ENCODE data around the gene FNDC3B. TPM values are rescaled to one million over a fixed set of nuclear protein-coding genes. Genes with fewer than 3 reads are reported as not detected.
"Not testable (repeated sequence)": the region's sequence is repeated elsewhere in the genome, so short reads cannot be mapped to it uniquely, and the experiment has no call there.

The FNDC3B gene
- total RNA-seq, 2 donors from 2014 or later: 57.6 to 69.3 TPM

- Histone ChIP-seq H3K27me3 (no peaks in the 10 kb centered on the region), H3K27ac (no peak overlapping the region), H3K4me3 (no peak overlapping the region), H3K4me1 (peaks cover 0 to 10% of the 10 kb centered on the region in 2 donors), H3K36me3 (peaks cover 6% of the 10 kb centered on the region), H3K9me3 (peaks cover 0 to 6% of the 10 kb centered on the region in 2 donors)
- TF ChIP-seq, protein P1, sequence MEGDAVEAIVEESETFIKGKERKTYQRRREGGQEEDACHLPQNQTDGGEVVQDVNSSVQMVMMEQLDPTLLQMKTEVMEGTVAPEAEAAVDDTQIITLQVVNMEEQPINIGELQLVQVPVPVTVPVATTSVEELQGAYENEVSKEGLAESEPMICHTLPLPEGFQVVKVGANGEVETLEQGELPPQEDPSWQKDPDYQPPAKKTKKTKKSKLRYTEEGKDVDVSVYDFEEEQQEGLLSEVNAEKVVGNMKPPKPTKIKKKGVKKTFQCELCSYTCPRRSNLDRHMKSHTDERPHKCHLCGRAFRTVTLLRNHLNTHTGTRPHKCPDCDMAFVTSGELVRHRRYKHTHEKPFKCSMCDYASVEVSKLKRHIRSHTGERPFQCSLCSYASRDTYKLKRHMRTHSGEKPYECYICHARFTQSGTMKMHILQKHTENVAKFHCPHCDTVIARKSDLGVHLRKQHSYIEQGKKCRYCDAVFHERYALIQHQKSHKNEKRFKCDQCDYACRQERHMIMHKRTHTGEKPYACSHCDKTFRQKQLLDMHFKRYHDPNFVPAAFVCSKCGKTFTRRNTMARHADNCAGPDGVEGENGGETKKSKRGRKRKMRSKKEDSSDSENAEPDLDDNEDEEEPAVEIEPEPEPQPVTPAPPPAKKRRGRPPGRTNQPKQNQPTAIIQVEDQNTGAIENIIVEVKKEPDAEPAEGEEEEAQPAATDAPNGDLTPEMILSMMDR (IDR thresholded peaks at IDR 0.05): no peak
- DNase-seq (ENCODE audit: low spot score): no peak
Observed at GRCh38 chr3:172239218-172239790, 199.9 kb downstream of the FNDC3B start.

DNA sequence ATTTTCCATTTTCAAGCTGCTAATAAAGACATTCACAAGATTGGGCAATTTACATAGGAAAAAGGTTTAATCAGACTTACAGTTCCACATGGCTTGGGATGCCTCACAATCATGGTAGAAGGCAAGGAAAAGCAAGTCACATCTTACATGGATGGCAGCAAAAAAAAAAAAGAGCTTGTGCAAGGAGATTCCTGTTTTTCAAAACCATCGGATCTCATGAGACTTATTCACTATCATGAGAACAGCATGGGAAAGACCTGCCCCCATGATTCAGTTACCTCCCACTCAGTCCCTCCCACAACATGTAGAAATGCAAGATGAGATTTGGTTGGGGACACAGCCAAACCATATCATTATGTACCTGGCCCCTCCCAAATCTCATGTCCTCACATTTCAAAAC lies 202.0 kb downstream of the FNDC3B start:
- Histone ChIP-seq H3K27me3 (no peaks in the 10 kb centered on the region), H3K4me3 (no peak overlapping the region), H3K4me1 (peaks cover 0 to 22% of the 10 kb centered on the region in 2 donors), H3K9me3 (peaks cover 0 to 6% of the 10 kb centered on the region in 2 donors), H3K27ac (no peak overlapping the region), H3K36me3 (peaks cover 6% of the 10 kb centered on the region)
- no peak for DNase-seq (ENCODE audit: low spot score)
- TF ChIP-seq, protein P1 (IDR thresholded peaks at IDR 0.05): no peak

DNA sequence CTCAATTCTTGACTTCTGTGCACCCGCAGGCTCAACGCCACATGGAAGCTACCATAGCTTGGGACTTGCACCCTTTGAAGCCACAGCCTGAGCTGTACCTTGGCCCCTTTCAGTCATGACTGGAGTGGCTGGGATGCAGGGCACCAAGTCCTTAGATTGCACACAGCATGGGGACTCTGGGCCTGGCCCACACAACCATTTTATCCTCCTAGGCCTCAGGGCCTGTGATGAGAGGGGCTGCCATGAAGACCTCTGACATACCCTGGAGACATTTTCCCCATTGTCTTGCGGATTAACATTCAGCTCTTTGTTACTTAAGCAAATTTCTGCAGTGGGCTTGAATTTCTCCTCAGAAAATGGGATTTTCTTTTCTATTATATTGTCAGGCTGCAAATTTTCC lies 203.1 kb downstream of the FNDC3B start:
- peaks cover 0 to 23% of the 10 kb centered on the region in 2 donors for H3K4me1 ChIP-seq
- not testable (repeated sequence) for H3K4me3 ChIP-seq; H3K27ac ChIP-seq; H3K9me3 ChIP-seq; H3K36me3 ChIP-seq; DNase-seq (ENCODE audit: low spot score); H3K27me3 ChIP-seq

- not testable (repeated sequence) for H3K9me3 ChIP-seq; DNase-seq (ENCODE audit: low spot score); H3K27ac ChIP-seq; H3K27me3 ChIP-seq; H3K4me3 ChIP-seq
- peaks cover 17% of the 10 kb centered on the region for H3K36me3 ChIP-seq
- peaks cover 0 to 23% of the 10 kb centered on the region in 2 donors for H3K4me1 ChIP-seq
Observed at GRCh38 chr3:172243376-172243775, 204.0 kb downstream of the FNDC3B start.

- peaks cover 0 to 22% of the 10 kb centered on the region in 2 donors for H3K4me1 ChIP-seq
- H3K27ac ChIP-seq: no peak overlapping the region
- no peak overlapping the region for H3K4me3 ChIP-seq
- DNase-seq (ENCODE audit: low spot score): no peak
- H3K27me3 ChIP-seq: no peaks in the 10 kb centered on the region
- H3K9me3 ChIP-seq: peaks cover 0 to 6% of the 10 kb centered on the region in 2 donors
- TF ChIP-seq, protein P1 (IDR thresholded peaks at IDR 0.05): no peak
- H3K36me3 ChIP-seq: peaks cover 17% of the 10 kb centered on the region
Observed at GRCh38 chr3:172244011-172244410, 204.6 kb downstream of the FNDC3B start.

DNA sequence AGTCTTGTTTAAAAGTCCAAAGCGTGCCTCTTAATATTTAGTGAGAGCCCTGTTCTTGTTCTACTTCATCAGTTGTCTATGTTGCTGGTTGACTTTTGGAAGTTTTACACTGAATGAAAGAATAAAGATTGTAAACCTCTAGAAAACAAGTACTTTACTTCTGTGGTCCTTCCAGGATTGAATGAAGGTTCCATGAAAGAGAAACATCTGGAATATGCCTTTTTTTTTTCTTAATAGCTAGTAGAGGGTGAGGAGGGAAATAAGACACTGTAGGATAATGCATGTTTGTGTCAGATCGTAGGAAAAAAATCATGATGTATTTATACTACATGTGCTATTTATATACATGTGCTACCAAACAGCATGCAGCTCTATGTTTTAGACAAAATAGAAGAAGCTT lies 205.9 kb downstream of the FNDC3B start:
- peaks cover 17% of the 10 kb centered on the region for H3K36me3 ChIP-seq
- H3K4me3 ChIP-seq: no peak overlapping the region
- peaks cover 0 to 6% of the 10 kb centered on the region in 2 donors for H3K9me3 ChIP-seq
- DNase-seq (ENCODE audit: low spot score): no peak
- H3K27me3 ChIP-seq: no peaks in the 10 kb centered on the region
- TF ChIP-seq, protein P1 (IDR thresholded peaks at IDR 0.05): no peak
- peaks cover 0 to 17% of the 10 kb centered on the region in 2 donors for H3K4me1 ChIP-seq
- no peak overlapping the region for H3K27ac ChIP-seq

Data from right atrium auricular region (tissue), 2 donors.